Loucy (cell line): Measurements from ENCODE around the gene HIF1AN.

Experiments
- CTCF ChIP-seq: fragments of 200-600 bp; sonication (generic); conservative IDR thresholded peaks from 2 replicates; pipeline ENCODE4 v1.5.1; 2014; ENCODE audit warnings: mild to moderate bottlenecking, antibody characterized with exemption, low read length
- EZH2phosphoT487 ChIP-seq: fragments of 200-600 bp; IDR thresholded peaks from 2 replicates; pipeline ENCODE4 v1.6.1; 2018; ENCODE audit warnings: antibody characterized with exemption, mild to moderate bottlenecking, moderate library complexity, borderline replicate concordance

- no peak for TF ChIP-seq CTCF
- no peak for TF ChIP-seq EZH2phosphoT487
Observed at GRCh38 chr10:100579261-100580090, 43.7 kb downstream of the HIF1AN start.
